Body of pancreas (tissue), 4 donors: ENCODE data around the gene CUL9. TPM values are rescaled to one million over a fixed set of nuclear protein-coding genes. Genes with fewer than 3 reads are reported as not detected.

ENCODE experiments used
- ATAC-seq: fragments of 150-250 bp; one replicate; pipeline ENCODE4 v1.9.1; 2016
- DNase-seq, 4 donors: peaks; one replicate each; pipeline ENCODE4 v3.0.0-alpha.2; 2019
- H3K27ac ChIP-seq, 4 donors: fragments of 200-600 bp; sonication (generic); 1 replicate in 3 of 4; 2 replicates in 1 of 4; pipeline versions ENCODE4 v1.5.1 to v1.6.1; 2016 to 2019; ENCODE audit warnings: mild to moderate bottlenecking in 1 of 4, mixed read lengths in 1 of 4, moderate library complexity in 1 of 4
- H3K27me3 ChIP-seq, 2 donors: fragments of 200-600 bp; sonication (generic); one replicate each; pipeline ENCODE4 v1.6.0; 2016; ENCODE audit warnings: mild to moderate bottlenecking in 1 of 2
- H3K36me3 ChIP-seq, 2 donors: fragments of 200-600 bp; sonication (generic); replicated peaks in 1 of 2; 2 replicates each; pipeline ENCODE4 v1.5.1; 2016; ENCODE audit warnings: low read depth in 2 of 2; ENCODE audit not compliant: insufficient read depth in 1 of 2
- H3K4me1 ChIP-seq: fragments of 200-600 bp; sonication (generic); one replicate; pipeline ENCODE4 v1.6.0; 2016
- H3K4me3 ChIP-seq, 2 donors: fragments of 200-600 bp; sonication (generic); 1 replicate in 1 of 2; 2 replicates in 1 of 2; pipeline ENCODE4 v1.5.1; 2016 to 2019
- H3K9me3 ChIP-seq, 3 donors: fragments of 200-600 bp; sonication (generic); 1 replicate in 2 of 3; 2 replicates in 1 of 3; pipeline ENCODE4 v1.5.1; 2016
- CTCF ChIP-seq, 7 experiments: fragments of 450-650 bp in 4 of 7; fragments of 200-600 bp in 3 of 7; sonication (generic) in 3 of 7; IDR thresholded peaks; one replicate each; pipeline ENCODE4 v1.5.1; 2016 to 2019; ENCODE audit warnings: antibody characterized with exemption in 7 of 7
- POLR2A ChIP-seq, 3 donors: fragments of 450-650 bp; IDR thresholded peaks; one replicate each; pipeline ENCODE4 v1.6.1; 2016; ENCODE audit warnings: antibody characterized with exemption in 3 of 3, mild to moderate bottlenecking in 2 of 3
- WGBS, 2 donors: methylation state at CpG; one replicate each; pipeline ENCODE4 v1.1.5; 2017; 5-methylcytosine and 5-hydroxymethylcytosine counted together
- intact Hi-C: fragments of 100-400 bp; cut with DNase I; formaldehyde crosslinking; loops from one replicate; pipeline ENCODE4 v1.15.1; 2023
- total RNA-seq, 2 donors: library from RNA; depleted of rRNA; stranded (reverse); fragments of >200 nt; gene quantifications; one replicate each; pipeline ENCODE4 v1.1.0, GENCODE V29; 2016

CUL9 gene
- total RNA-seq, 2 donors from 2014 or later, result 34.8 to 84.4 TPM

GRCh38 chr6:43163899-43164298 is 18.1 kb upstream of the CUL9 start:
- Histone ChIP-seq H3K27ac (no peak overlapping the region), H3K4me3 (no peak overlapping the region), H3K4me1 (no peaks in the 10 kb centered on the region), H3K36me3 (no peaks in the 10 kb centered on the region), H3K27me3 (no peaks in the 10 kb centered on the region), H3K9me3 (no peaks in the 10 kb centered on the region)
- no peak for DNase-seq
- intact Hi-C loops, result no loop called here
- ATAC-seq, result no peak
- TF ChIP-seq POLR2A (IDR thresholded peaks at IDR 0.05) (no peak), CTCF (IDR thresholded peaks at IDR 0.05) (no peak)

- Histone ChIP-seq H3K27ac (peak overlapping the region; percentile 93 to 97 (median 96)), H3K27me3 (no peaks in the 10 kb centered on the region), H3K36me3 (no peaks in the 10 kb centered on the region), H3K4me1 (peaks cover 34% of the 10 kb centered on the region), H3K9me3 (no peaks in the 10 kb centered on the region), H3K4me3 (peak overlapping the region; percentile 23 to 86)
- intact Hi-C loops, result no loop called here
- ATAC-seq (peak; percentile 51), DNase-seq (peak; percentile 76 to 84 (median 81))
- TF ChIP-seq POLR2A (IDR thresholded peaks at IDR 0.05) (peak in 1 of 3 donors; percentile 54), CTCF (IDR thresholded peaks at IDR 0.05) (no peak)
- 0% methylated on average over 15 to 18 of the region's 18 CpGs for WGBS, 2 donors
Observed at GRCh38 chr6:43170417-43170930, 11.5 kb upstream of the CUL9 start.

- intact Hi-C loops, result no loop called here
- no peaks in the 10 kb centered on the region for H3K27me3 ChIP-seq
- TF ChIP-seq POLR2A (IDR thresholded peaks at IDR 0.05) (peak; percentile 58 to 84 (median 64)), CTCF (IDR thresholded peaks at IDR 0.05) (peak; percentile 15 to 88 (median 70))
- DNase-seq (peak; percentile 99 to 100 (median 100)), ATAC-seq (peak; percentile 82)
- peaks cover 34% of the 10 kb centered on the region for H3K4me1 ChIP-seq
- H3K4me3 ChIP-seq, result peak within 1 kb of the TSS; percentile 73 to 86
- H3K36me3 ChIP-seq, result peaks cover 0 to 2% of the 10 kb centered on the region in 2 donors
- WGBS, 2 donors, result 0 to 1% methylated on average over 11 to 77 of the region's 83 CpGs
- no peaks in the 10 kb centered on the region for H3K9me3 ChIP-seq
- H3K27ac ChIP-seq, result peak within 1 kb of the TSS; percentile 93 to 97 (median 96)
Observed at GRCh38 chr6:43170931-43171706, 10.9 kb upstream of the CUL9 start, which contains the start of gene SRF. SRF (plus strand) TSS chr6:43171269; CDS start chr6:43171657, 388 bp downstream.

GRCh38 chr6:43171707-43172103 is 10.3 kb upstream of the CUL9 start:
- H3K36me3 ChIP-seq, result peaks cover 0 to 2% of the 10 kb centered on the region in 2 donors
- TF ChIP-seq POLR2A (IDR thresholded peaks at IDR 0.05) (no peak), CTCF (IDR thresholded peaks at IDR 0.05) (peak in 1 of 7 experiments; percentile 6)
- peak overlapping the region; percentile 93 to 97 (median 96) for H3K27ac ChIP-seq
- peaks cover 34% of the 10 kb centered on the region for H3K4me1 ChIP-seq
- WGBS, 2 donors, result 0% methylated on average over 34 of the region's 57 CpGs; no CpG with 5 or more reads in 1 of the 2 donors
- DNase-seq (peak in 2 of 4 donors; percentile 28 to 37), ATAC-seq (no peak)
- no peaks in the 10 kb centered on the region for H3K27me3 ChIP-seq
- H3K4me3 ChIP-seq, result peak overlapping the region; percentile 73 to 86
- intact Hi-C loops, result no loop called here
- no peaks in the 10 kb centered on the region for H3K9me3 ChIP-seq
